ENCODE results near the gene HOXC12. TPM values are rescaled to one million over a fixed set of nuclear protein-coding genes. Genes with fewer than 3 reads are reported as not detected.

Gene HOXC12
- total RNA-seq, 1 experiment from 2014 or later = not detected

- Histone ChIP-seq H3K27me3 (ENCODE audit: control insufficient read depth, insufficient read depth, low read length) (peaks cover 100% of the 10 kb centered on the region), H3K36me3 (replicated peaks; ENCODE audit: control insufficient read depth, insufficient read depth, low read length) (no peaks in the 10 kb centered on the region), H3K4me3 (ENCODE audit: insufficient read depth, low read depth, low read length) (no peak overlapping the region)
- peak; percentile 97 for DNase-seq
Measured at GRCh38 chr12:54005853-54006558, 51.3 kb downstream of the HOXC12 start.

GRCh38 chr12:54006559-54007220, 52.0 kb downstream of the HOXC12 start:
- no peak for DNase-seq
- H3K4me3 ChIP-seq (ENCODE audit: insufficient read depth, low read depth, low read length) = no peak overlapping the region
- peaks cover 100% of the 10 kb centered on the region for H3K27me3 ChIP-seq (ENCODE audit: control insufficient read depth, insufficient read depth, low read length)
- no peaks in the 10 kb centered on the region for H3K36me3 ChIP-seq (replicated peaks; ENCODE audit: control insufficient read depth, insufficient read depth, low read length)

GRCh38 chr12:54007538-54008259, 53.0 kb downstream of the HOXC12 start:
- Histone ChIP-seq H3K4me3 (ENCODE audit: insufficient read depth, low read depth, low read length) (no peak overlapping the region), H3K36me3 (replicated peaks; ENCODE audit: control insufficient read depth, insufficient read depth, low read length) (no peaks in the 10 kb centered on the region), H3K27me3 (ENCODE audit: control insufficient read depth, insufficient read depth, low read length) (peaks cover 100% of the 10 kb centered on the region)
- no peak for DNase-seq

GRCh38 chr12:54008260-54008552, 53.5 kb downstream of the HOXC12 start:
- Histone ChIP-seq H3K36me3 (replicated peaks; ENCODE audit: control insufficient read depth, insufficient read depth, low read length) (no peaks in the 10 kb centered on the region), H3K27me3 (ENCODE audit: control insufficient read depth, insufficient read depth, low read length) (peaks cover 100% of the 10 kb centered on the region), H3K4me3 (ENCODE audit: insufficient read depth, low read depth, low read length) (no peak overlapping the region)
- no peak for DNase-seq

Other genes with a start within 250 kb of the HOXC12 start
- 17.3 and 18.7 TPM in 2 replicates for gene CALCOCO1, start 227.5 kb upstream of the HOXC12 start, total RNA-seq (2014; rRNA removed; shearing (Covaris generic))
- gene CISTR, start 202.9 kb upstream of the HOXC12 start, total RNA-seq (2014; rRNA removed; shearing (Covaris generic)) = not detected in 2 replicates
- gene HOXC13, start 16.1 kb upstream of the HOXC12 start, total RNA-seq (2014; rRNA removed; shearing (Covaris generic)) = not detected in 2 replicates
- gene HOXC11, start 18.2 kb downstream of the HOXC12 start, total RNA-seq (2014; rRNA removed; shearing (Covaris generic)) = not detected in 2 replicates
- not detected in 2 replicates for gene HOTAIR, start 20.1 kb downstream of the HOXC12 start, total RNA-seq (2014; rRNA removed; shearing (Covaris generic))
- not detected in 2 replicates for gene HOXC10, start 30.2 kb downstream of the HOXC12 start, total RNA-seq (2014; rRNA removed; shearing (Covaris generic))
- gene HOXC9, start 45.3 kb downstream of the HOXC12 start, total RNA-seq (2014; rRNA removed; shearing (Covaris generic)) = not detected in 2 replicates
- gene HOXC8, start 54.1 kb downstream of the HOXC12 start, total RNA-seq (2014; rRNA removed; shearing (Covaris generic)) = not detected in 2 replicates
- not detected in 2 replicates for gene HOXC6, start 73.5 kb downstream of the HOXC12 start, total RNA-seq (2014; rRNA removed; shearing (Covaris generic))
- not detected in 2 replicates for gene HOXC5, start 78.1 kb downstream of the HOXC12 start, total RNA-seq (2014; rRNA removed; shearing (Covaris generic))
- not detected in 2 replicates for gene HOXC4, start 98.9 kb downstream of the HOXC12 start, total RNA-seq (2014; rRNA removed; shearing (Covaris generic))
- 33.8 and 40.2 TPM in 2 replicates for gene SMUG1, start 234.1 kb downstream of the HOXC12 start, total RNA-seq (2014; rRNA removed; shearing (Covaris generic))

Data from H7 (cell line).